Mucosa of descending colon (tissue), 3 donors: Measurements from ENCODE around the gene ELOVL3. TPM values are rescaled to one million over a fixed set of nuclear protein-coding genes. Genes with fewer than 3 reads are reported as not detected.

Experiments
- ATAC-seq: fragments of 200-7000 bp; cut with Tn5 transposase; one replicate; pipeline ENCODE4 v1.9.1; 2020; ENCODE audit warnings: mild to moderate bottlenecking, moderate library complexity
- DNase-seq, 3 donors: peaks; one replicate each; pipeline ENCODE4 v3.0.0-alpha.2; 2020
- H3K36me3 ChIP-seq: fragments of 200-600 bp; one replicate; pipeline ENCODE4 v1.8.0; 2021; ENCODE audit warnings: low read depth, mild to moderate bottlenecking
- H3K4me1 ChIP-seq: fragments of 200-600 bp; one replicate; pipeline ENCODE4 v1.8.0; 2021; ENCODE audit warnings: low read depth, mild to moderate bottlenecking
- H3K4me3 ChIP-seq: fragments of 200-600 bp; one replicate; pipeline ENCODE4 v1.8.0; 2021; ENCODE audit warnings: mild to moderate bottlenecking
- H3K9me3 ChIP-seq: fragments of 200-600 bp; one replicate; pipeline ENCODE4 v1.8.0; 2021; ENCODE audit warnings: mild to moderate bottlenecking
- intact Hi-C, 2 donors: fragments of 100-400 bp; cut with DNase I in 1 of 2; cut with micrococcal nuclease in 1 of 2; formaldehyde crosslinking; loops; one replicate each; pipeline versions ENCODE4 v1.11.0 to v1.11.1; 2022; cut with DNase I, micrococcal nuclease
- total RNA-seq, 3 donors: library from RNA; stranded (reverse); fragmentation: NEBNext Ultra II Directional in 2 of 3; extraction: Animal tissue kit (Norgen Biotek cat#: 25700) in 2 of 3; gene quantifications; one replicate each; pipeline versions ENCODE4 v1.2.1 to v1.2.4, GENCODE V29; 2021 to 2023
- TF ChIP-seq, protein P1 (sequence below): fragments of 200-600 bp; IDR thresholded peaks from one replicate; pipeline ENCODE4 v1.8.0; 2022; ENCODE audit warnings: antibody characterized with exemption, mild to moderate bottlenecking
- donor health status: DM: no; HTN: no; CAD: no; lungs with moderate emphysema.
- donor health status: DM: no; HTN: no; CAD: no.
- donor health status: DM: no; HTN: yes; CAD: no.

ELOVL3 gene
- total RNA-seq, 3 donors from 2014 or later = 0.22 TPM; not detected in 2

DNA sequence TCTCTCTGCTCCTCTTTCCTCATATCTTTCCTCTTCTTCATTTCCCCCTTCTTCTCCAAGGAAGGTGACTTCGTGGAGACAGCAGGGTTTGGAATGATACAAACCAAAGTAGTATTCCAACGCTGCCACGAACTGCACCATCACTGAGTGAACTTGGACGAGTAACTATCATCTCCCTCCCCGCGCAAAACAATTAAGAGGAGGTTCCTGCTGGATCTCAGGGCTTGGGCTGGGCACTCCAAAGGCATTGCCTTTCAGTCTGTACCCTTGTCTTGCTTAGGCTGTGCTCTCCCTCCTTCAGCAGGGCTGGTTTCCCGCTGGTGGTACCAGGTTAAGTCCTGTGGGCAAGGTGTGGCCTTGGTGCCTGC is 16.0 kb downstream of the ELOVL3 start:
- no peak overlapping the region for H3K4me3 ChIP-seq
- no peaks in the 10 kb centered on the region for H3K36me3 ChIP-seq
- intact Hi-C loops = no loop called here
- H3K4me1 ChIP-seq = peaks cover 30% of the 10 kb centered on the region
- H3K9me3 ChIP-seq = no peaks in the 10 kb centered on the region
- DNase-seq (no peak), ATAC-seq (no peak)
- TF ChIP-seq, protein P1, sequence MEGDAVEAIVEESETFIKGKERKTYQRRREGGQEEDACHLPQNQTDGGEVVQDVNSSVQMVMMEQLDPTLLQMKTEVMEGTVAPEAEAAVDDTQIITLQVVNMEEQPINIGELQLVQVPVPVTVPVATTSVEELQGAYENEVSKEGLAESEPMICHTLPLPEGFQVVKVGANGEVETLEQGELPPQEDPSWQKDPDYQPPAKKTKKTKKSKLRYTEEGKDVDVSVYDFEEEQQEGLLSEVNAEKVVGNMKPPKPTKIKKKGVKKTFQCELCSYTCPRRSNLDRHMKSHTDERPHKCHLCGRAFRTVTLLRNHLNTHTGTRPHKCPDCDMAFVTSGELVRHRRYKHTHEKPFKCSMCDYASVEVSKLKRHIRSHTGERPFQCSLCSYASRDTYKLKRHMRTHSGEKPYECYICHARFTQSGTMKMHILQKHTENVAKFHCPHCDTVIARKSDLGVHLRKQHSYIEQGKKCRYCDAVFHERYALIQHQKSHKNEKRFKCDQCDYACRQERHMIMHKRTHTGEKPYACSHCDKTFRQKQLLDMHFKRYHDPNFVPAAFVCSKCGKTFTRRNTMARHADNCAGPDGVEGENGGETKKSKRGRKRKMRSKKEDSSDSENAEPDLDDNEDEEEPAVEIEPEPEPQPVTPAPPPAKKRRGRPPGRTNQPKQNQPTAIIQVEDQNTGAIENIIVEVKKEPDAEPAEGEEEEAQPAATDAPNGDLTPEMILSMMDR = no peak

DNA sequence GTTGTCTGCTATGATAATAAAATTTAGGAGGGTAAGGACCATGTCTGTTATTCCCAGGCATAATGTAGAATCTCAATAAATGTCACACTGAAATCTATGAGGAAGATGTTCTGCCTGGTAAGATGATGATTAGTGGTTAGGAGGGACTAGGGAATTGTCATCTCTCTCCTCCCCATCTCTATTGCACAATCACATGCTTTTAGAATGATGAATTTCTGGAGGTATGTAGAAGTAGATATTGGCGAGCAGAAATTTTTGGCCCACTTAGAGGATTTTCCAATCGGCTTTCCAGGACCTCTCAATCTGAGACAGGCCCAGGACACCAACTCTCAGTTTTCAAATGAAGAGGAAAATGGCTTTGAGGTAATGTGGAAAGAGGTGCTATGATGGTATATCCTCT is 17.2 kb downstream of the ELOVL3 start:
- TF ChIP-seq, protein P1 = no peak
- Histone ChIP-seq H3K36me3 (no peaks in the 10 kb centered on the region), H3K4me1 (peaks cover 43% of the 10 kb centered on the region), H3K9me3 (no peaks in the 10 kb centered on the region), H3K4me3 (no peak overlapping the region)
- ATAC-seq (no peak), DNase-seq (no peak)
- intact Hi-C loops = no loop called here

DNA sequence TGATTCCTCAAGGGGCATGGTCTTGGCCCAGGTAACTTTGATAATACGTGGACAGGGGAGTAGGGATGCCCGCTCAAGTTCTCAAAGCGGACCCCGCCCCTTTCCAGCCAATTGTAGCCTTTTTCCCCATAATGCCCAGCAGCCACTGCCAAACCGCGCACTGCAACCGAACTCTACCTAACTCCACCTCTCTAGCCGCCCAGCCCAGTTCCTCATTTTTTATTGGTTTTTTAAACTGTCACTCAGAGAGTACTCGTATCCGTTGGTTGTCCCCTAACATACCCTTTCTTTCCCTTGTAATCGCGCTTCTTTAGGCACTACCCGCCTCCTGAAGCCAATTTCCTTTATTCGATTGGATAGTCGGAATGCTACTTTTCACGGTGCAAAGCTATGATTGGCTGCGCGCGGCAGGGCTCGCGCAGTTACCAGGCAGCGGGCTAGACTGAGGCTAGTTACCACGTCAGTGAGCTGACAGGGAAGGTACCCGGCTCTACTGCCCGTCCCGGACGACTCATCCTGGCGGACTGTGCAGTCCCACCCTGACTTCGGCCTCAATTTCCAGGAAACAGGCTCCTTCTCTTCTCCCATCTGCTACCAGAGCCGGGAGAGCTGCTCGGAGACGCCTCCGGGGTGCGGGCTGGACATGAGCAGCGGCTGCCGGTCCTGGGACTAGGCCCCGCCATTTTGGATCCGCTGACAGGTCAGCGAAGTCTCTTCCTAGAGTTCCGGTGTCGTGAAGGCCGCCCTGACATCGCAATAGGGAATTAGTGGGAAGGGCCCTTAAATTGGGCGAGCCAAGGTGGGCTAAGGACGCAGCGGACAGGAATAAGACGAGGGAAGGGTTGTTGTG is 19.2 kb downstream of the ELOVL3 start, which contains the start of gene GBF1:
Gene GBF1, plus strand, starts transcription at position 451 of the 850 bp plus-strand sequence. CDS start 13,407 bp downstream, outside the sequence.
- Histone ChIP-seq H3K9me3 (no peaks in the 10 kb centered on the region), H3K4me1 (peaks cover 59% of the 10 kb centered on the region), H3K4me3 (peak within 1 kb of the TSS; percentile 54), H3K36me3 (no peaks in the 10 kb centered on the region)
- intact Hi-C loops = no loop called here
- ATAC-seq (peak; percentile 90), DNase-seq (peak; percentile 92 to 95 (median 94))
- TF ChIP-seq, protein P1 = no peak

DNA sequence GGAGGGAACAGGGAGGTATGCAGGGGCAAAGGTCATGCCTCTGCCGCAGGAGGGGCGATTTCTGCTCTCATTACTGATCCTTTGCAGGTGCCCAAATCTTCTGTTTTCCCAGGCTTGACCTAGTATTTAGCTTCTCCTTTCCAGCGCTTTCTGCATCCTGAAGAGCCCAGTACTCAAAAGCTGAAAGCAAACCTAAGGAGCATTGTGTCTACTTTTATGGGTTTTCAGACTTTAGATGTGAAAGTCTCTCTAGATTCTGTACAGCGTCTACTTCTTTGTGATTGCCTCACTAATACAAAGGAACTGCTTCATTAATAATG is 19.8 kb downstream of the ELOVL3 start:
- Histone ChIP-seq H3K9me3 (no peaks in the 10 kb centered on the region), H3K36me3 (no peaks in the 10 kb centered on the region), H3K4me1 (peaks cover 54% of the 10 kb centered on the region), H3K4me3 (peak overlapping the region; percentile 54)
- no peak for DNase-seq
- peak; percentile 4 for ATAC-seq
- TF ChIP-seq, protein P1 = no peak
- intact Hi-C loops = no loop called here

DNA sequence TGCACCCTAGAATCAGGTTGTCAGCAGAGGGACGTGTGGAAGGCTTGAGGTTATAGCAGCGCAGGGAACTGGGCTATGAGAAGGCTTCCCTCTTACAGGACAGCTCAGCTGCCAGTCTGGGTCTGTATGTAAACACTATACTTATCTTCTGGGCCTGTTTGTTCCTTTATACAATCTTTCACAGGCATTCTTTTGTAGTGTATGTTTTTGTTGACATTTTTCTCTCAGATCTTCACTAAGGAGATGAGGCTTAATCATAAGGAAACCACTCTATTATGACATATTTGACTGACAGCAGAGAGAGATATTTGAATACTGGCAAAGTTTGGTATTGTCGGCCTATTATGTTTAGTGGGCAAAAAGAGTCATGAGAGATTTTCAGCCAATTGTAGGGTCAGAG is 20.2 kb downstream of the ELOVL3 start:
- Histone ChIP-seq H3K36me3 (no peaks in the 10 kb centered on the region), H3K4me3 (peak overlapping the region; percentile 54), H3K9me3 (no peaks in the 10 kb centered on the region), H3K4me1 (peaks cover 53% of the 10 kb centered on the region)
- DNase-seq = peak in 1 of 3 donors; percentile 17
- TF ChIP-seq, protein P1 = no peak
- no peak for ATAC-seq
- intact Hi-C loops = no loop called here
